Small intestine (tissue), 16 donors: ENCODE results near the gene REG1B. TPM values are rescaled to one million over a fixed set of nuclear protein-coding genes. Genes with fewer than 3 reads are reported as not detected.

ENCODE experiments used
- DNase-seq, 2 donors: peaks; one replicate each; pipeline versions ENCODE4 v3.0.0 to v3.0.0-alpha.2; 2013
- FAIRE-seq: peaks from 2 replicates; lab custom pipeline; 2012; peaks lifted over from hg19 to GRCh38; lab: Jason Lieb, UNC
- H3K27ac ChIP-seq, 3 donors: one replicate each; pipeline ENCODE4 v1.5.1; 2013; ENCODE audit warnings: low read length in 2 of 3, mild to moderate bottlenecking in 2 of 3, control low read depth in 1 of 3, inconsistent platforms in 1 of 3, low read depth in 1 of 3, moderate library complexity in 1 of 3
- H3K27me3 ChIP-seq, 3 donors: one replicate each; pipeline ENCODE4 v1.6.1; 2013; ENCODE audit warnings: low read length in 3 of 3, inconsistent platforms in 1 of 3; ENCODE audit not compliant: control insufficient read depth in 3 of 3, insufficient read depth in 3 of 3
- H3K36me3 ChIP-seq, 3 donors: one replicate each; pipeline ENCODE4 v1.6.1; 2013; ENCODE audit warnings: low read length in 3 of 3, inconsistent platforms in 1 of 3, low read depth in 1 of 3, mild to moderate bottlenecking in 1 of 3, moderate library complexity in 1 of 3; ENCODE audit not compliant: control insufficient read depth in 3 of 3, insufficient read depth in 2 of 3
- H3K4me1 ChIP-seq, 3 donors: one replicate each; pipeline ENCODE4 v1.6.1; 2013; ENCODE audit warnings: low read length in 2 of 3, inconsistent platforms in 1 of 3, low read depth in 1 of 3, mild to moderate bottlenecking in 1 of 3, moderate library complexity in 1 of 3; ENCODE audit not compliant: control insufficient read depth in 3 of 3, insufficient read depth in 2 of 3
- H3K4me3 ChIP-seq, 3 donors: one replicate each; pipeline ENCODE4 v1.5.1; 2013; ENCODE audit warnings: low read length in 3 of 3, control low read depth in 1 of 3, inconsistent platforms in 1 of 3, low read depth in 1 of 3, mild to moderate bottlenecking in 1 of 3, moderate library complexity in 1 of 3
- H3K9me3 ChIP-seq, 2 donors: one replicate each; pipeline ENCODE4 v1.6.1; 2013; ENCODE audit warnings: low read depth in 1 of 2, low read length in 1 of 2; ENCODE audit not compliant: control insufficient read depth in 2 of 2, insufficient read depth in 1 of 2
- WGBS, 3 donors: extraction: QIAGEN DNeasy Blood & Tissue Kit; methylation state at CpG; one replicate each; pipeline ENCODE4 v1.1.7; 2013; 5-methylcytosine and 5-hydroxymethylcytosine counted together
- long read RNA-seq, 10 donors: transcript quantifications; one replicate each; lab custom pipeline, GENCODE V29; 2026
- polyA plus RNA-seq, 4 donors: library from polyadenylated mRNA; stranded (reverse) in 3 of 4; unstranded in 1 of 4; fragments of 200-250 nt in 3 of 4; fragments of 120-200 nt in 1 of 4; gene quantifications; one replicate each; pipeline versions ENCODE4 v1.2.1 to v1.2.3, GENCODE V29; 2013
- donor health status: healthy with polysubstance abuse.
- donor health status: control.
- donor health status: control.
- donor health status: Bipolar disorder and iron deficiency.
- donor health status: healthy.

Gene REG1B
- polyA plus RNA-seq: 1,000 to 10,000 TPM in 1 of 4 donors, 10 to 100 TPM in 2, under 1 TPM in 1; 0.37 to 3,920 (median 24.7) TPM
- long read RNA-seq, donor 1: 0 reads
- long read RNA-seq, donor 2, partial matches to known transcripts: 15 of 15 reads
- long read RNA-seq, donor 2, other reads (novel, unspliced or antisense): 0 of 15 reads
- long read RNA-seq, donor 3, partial matches to known transcripts: 5 of 5 reads
- long read RNA-seq, donor 3, other reads (novel, unspliced or antisense): 0 of 5 reads
- long read RNA-seq, donor 4: 0 reads
- long read RNA-seq, donor 5: 0 reads
- long read RNA-seq, donor 6: 0 reads
- long read RNA-seq, donor 7: 0 reads
- long read RNA-seq, donor 8: 0 reads
- long read RNA-seq, donor 9: 0 reads
- long read RNA-seq, donor 10: 0 reads

GRCh38 chr2:79087785-79088364 lies at the start of gene REG1B:
Gene REG1B (minus strand): TSS chr2:79087993. CDS start chr2:79087612, 381 bp downstream.
- Histone ChIP-seq H3K9me3 (peaks cover 0 to 10% of the 10 kb centered on the region in 2 donors), H3K4me1 (peaks cover 0 to 10% (median 3%) of the 10 kb centered on the region in 3 donors), H3K27me3 (no peaks in the 10 kb centered on the region), H3K36me3 (no peaks in the 10 kb centered on the region), H3K27ac (no peak within 1 kb of the TSS), H3K4me3 (no peak within 1 kb of the TSS)
- DNase-seq: peak in 1 of 2 donors; percentile 48
- 68 to 78% (median 70%) methylated on average over 2 of the region's 2 CpGs for WGBS, 3 donors
- no peak for FAIRE-seq

GRCh38 chr2:79131687-79132086 lies 43.9 kb upstream of the REG1B start:
- FAIRE-seq (no peak), DNase-seq (no peak)
- Histone ChIP-seq H3K27me3 (peaks cover 0 to 26% (median 0%) of the 10 kb centered on the region in 3 donors), H3K36me3 (no peaks in the 10 kb centered on the region), H3K4me1 (no peaks in the 10 kb centered on the region), H3K4me3 (no peak overlapping the region), H3K9me3 (no peaks in the 10 kb centered on the region), H3K27ac (no peak overlapping the region)
- WGBS, 3 donors: 38 to 65% (median 43%) methylated on average over 4 of the region's 4 CpGs

- no peaks in the 10 kb centered on the region for H3K9me3 ChIP-seq
- no peaks in the 10 kb centered on the region for H3K36me3 ChIP-seq
- peaks cover 0 to 9% (median 0%) of the 10 kb centered on the region in 3 donors for H3K27me3 ChIP-seq
- FAIRE-seq (no peak), DNase-seq (no peak)
- no peak overlapping the region for H3K4me3 ChIP-seq
- H3K4me1 ChIP-seq: no peaks in the 10 kb centered on the region
- no peak overlapping the region for H3K27ac ChIP-seq
Measured at GRCh38 chr2:79129804-79130203, 42.0 kb upstream of the REG1B start.

- no peak overlapping the region for H3K27ac ChIP-seq
- no peaks in the 10 kb centered on the region for H3K9me3 ChIP-seq
- H3K27me3 ChIP-seq: peaks cover 0 to 8% (median 0%) of the 10 kb centered on the region in 3 donors
- H3K4me3 ChIP-seq: no peak overlapping the region
- no peak for DNase-seq
- 79 to 95% (median 81%) methylated on average over 6 of the region's 6 CpGs for WGBS, 3 donors
- no peaks in the 10 kb centered on the region for H3K36me3 ChIP-seq
- H3K4me1 ChIP-seq: no peaks in the 10 kb centered on the region
- FAIRE-seq: no peak
Measured at GRCh38 chr2:79129260-79129659, 41.5 kb upstream of the REG1B start.

- no peak for FAIRE-seq
- no peak for DNase-seq
Measured at GRCh38 chr2:79128406-79128805, 40.6 kb upstream of the REG1B start.

GRCh38 chr2:79125721-79125985 lies 37.9 kb upstream of the REG1B start:
- H3K9me3 ChIP-seq: no peaks in the 10 kb centered on the region
- FAIRE-seq: no peak
- H3K4me1 ChIP-seq: no peaks in the 10 kb centered on the region
- no peak for DNase-seq
- 50 to 80% (median 66%) methylated on average over 3 of the region's 3 CpGs for WGBS, 3 donors
- no peak overlapping the region for H3K4me3 ChIP-seq
- H3K27me3 ChIP-seq: peaks cover 0 to 2% (median 0%) of the 10 kb centered on the region in 3 donors
- no peak overlapping the region for H3K27ac ChIP-seq
- H3K36me3 ChIP-seq: no peaks in the 10 kb centered on the region

More at GRCh38 chr2:79128406-79128805, 40.6 kb upstream of the REG1B start:
- H3K36me3 ChIP-seq: no peaks in the 10 kb centered on the region
- no peak overlapping the region for H3K4me3 ChIP-seq
- H3K4me1 ChIP-seq: no peaks in the 10 kb centered on the region
- H3K27me3 ChIP-seq: peaks cover 0 to 3% (median 0%) of the 10 kb centered on the region in 3 donors
- no peak overlapping the region for H3K27ac ChIP-seq
- WGBS, 3 donors: 92 to 96% (median 93%) methylated on average over 3 of the region's 3 CpGs
- no peaks in the 10 kb centered on the region for H3K9me3 ChIP-seq

- FAIRE-seq: no peak
- DNase-seq: no peak
- WGBS, 3 donors: 15 to 51% (median 28%) methylated on average over 9 of the region's 9 CpGs
Measured at GRCh38 chr2:79124907-79125720, 37.3 kb upstream of the REG1B start.

GRCh38 chr2:79122676-79123075 lies 34.9 kb upstream of the REG1B start:
- Histone ChIP-seq H3K4me1 (no peaks in the 10 kb centered on the region), H3K27me3 (peaks cover 0 to 2% (median 0%) of the 10 kb centered on the region in 3 donors), H3K4me3 (peak overlapping the region in 1 of 3 donors; percentile 39), H3K27ac (peak overlapping the region in 1 of 3 donors; percentile 79), H3K36me3 (no peaks in the 10 kb centered on the region), H3K9me3 (no peaks in the 10 kb centered on the region)
- DNase-seq (no peak), FAIRE-seq (no peak)
- 18 to 63% (median 37%) methylated on average over 2 of the region's 2 CpGs for WGBS, 3 donors

More at GRCh38 chr2:79124907-79125720, 37.3 kb upstream of the REG1B start:
- H3K27ac ChIP-seq: no peak overlapping the region
- no peak overlapping the region for H3K4me3 ChIP-seq
- no peaks in the 10 kb centered on the region for H3K4me1 ChIP-seq
- no peaks in the 10 kb centered on the region for H3K36me3 ChIP-seq
- no peaks in the 10 kb centered on the region for H3K9me3 ChIP-seq
- H3K27me3 ChIP-seq: peaks cover 0 to 2% (median 0%) of the 10 kb centered on the region in 3 donors
